LNCaP clone FGC (cell line): ENCODE data around the gene DISP3.

Experiments
- DNase-seq: peaks from one replicate; pipeline ENCODE4 v3.0.0-alpha.2; 2011; ENCODE audit warnings: low read depth
- H3K4me3 ChIP-seq: 2 replicates; pipeline ENCODE4 v1.5.1; 2011; ENCODE audit warnings: mild to moderate bottlenecking, low read depth, low read length, control low read depth
- TF ChIP-seq, protein P1 (sequence below): IDR thresholded peaks from 2 replicates; pipeline ENCODE4 v1.5.1; 2012; ENCODE audit warnings: mild to moderate bottlenecking; ENCODE audit not compliant: control insufficient read depth, insufficient read depth; ENCODE audit errors: extremely low read depth

The DISP3 gene

DNA sequence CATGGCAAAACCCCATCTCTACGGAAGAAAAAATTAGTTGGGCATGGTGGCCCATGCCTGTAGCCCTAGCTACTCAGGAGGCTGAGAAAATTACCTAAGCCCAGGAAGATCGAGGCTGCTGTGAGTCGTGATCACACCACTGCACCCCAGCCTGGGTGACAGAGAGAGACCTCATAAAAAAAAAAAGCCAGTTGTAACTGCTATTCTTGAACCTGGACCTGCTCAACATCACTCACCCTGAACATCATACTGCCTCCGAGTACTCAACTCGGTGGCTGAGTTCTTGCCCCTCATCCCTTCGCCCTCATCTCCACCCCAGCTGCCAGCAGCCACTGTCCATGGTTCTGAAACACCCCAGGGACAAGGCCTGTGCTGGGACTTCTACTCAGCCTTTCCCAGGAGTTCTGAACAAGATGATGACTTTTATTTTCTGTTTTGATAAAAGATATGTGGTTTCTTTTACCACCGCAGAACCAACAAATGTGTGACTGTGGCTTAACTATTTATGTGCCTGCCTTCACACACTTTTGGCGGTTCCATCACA is 5.4 kb upstream of the DISP3 start:
- no peak for DNase-seq
- no peak overlapping the region for H3K4me3 ChIP-seq
- TF ChIP-seq, protein P1, sequence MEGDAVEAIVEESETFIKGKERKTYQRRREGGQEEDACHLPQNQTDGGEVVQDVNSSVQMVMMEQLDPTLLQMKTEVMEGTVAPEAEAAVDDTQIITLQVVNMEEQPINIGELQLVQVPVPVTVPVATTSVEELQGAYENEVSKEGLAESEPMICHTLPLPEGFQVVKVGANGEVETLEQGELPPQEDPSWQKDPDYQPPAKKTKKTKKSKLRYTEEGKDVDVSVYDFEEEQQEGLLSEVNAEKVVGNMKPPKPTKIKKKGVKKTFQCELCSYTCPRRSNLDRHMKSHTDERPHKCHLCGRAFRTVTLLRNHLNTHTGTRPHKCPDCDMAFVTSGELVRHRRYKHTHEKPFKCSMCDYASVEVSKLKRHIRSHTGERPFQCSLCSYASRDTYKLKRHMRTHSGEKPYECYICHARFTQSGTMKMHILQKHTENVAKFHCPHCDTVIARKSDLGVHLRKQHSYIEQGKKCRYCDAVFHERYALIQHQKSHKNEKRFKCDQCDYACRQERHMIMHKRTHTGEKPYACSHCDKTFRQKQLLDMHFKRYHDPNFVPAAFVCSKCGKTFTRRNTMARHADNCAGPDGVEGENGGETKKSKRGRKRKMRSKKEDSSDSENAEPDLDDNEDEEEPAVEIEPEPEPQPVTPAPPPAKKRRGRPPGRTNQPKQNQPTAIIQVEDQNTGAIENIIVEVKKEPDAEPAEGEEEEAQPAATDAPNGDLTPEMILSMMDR: no peak

DNA sequence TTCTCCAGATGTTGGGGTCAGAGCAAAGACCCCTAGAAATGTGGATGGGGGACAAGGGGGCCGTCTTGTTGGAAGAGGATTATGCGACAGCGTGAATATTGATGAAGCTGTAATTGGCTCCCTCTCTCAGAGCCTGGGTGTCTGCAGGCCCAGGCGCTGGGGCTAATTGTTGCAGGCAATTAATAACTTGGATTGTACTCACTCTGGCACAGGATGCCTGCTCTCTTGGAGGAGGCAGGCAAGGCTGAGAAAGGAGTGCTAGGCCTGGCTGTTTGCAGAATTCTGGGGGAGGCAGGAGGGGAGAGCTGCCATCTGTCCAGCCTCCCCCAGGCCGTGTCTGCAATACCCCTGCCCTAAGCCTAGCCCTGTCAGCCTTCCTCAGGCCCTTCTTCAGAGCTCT is 4.1 kb upstream of the DISP3 start:
- no peak for DNase-seq
- no peak overlapping the region for H3K4me3 ChIP-seq
- TF ChIP-seq, protein P1: no peak

DNA sequence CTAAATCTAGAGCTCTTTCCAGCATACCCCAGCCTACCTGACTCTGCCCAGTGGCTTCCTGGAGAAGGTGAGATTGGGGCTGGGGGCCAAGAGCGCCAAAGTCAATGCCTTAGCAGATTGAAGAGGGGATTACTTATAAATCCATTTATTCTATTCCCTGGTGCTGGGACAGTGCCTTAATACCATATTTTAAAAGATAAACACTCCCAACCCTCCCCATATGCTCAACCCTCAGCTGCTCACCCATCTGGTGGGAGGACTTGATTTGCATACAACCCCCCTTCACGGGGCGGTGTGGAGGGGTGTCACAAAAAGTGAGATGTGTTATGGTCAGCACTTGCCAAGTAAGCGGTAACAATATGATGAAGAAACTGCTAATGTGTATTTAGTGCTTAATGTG is 3.2 kb upstream of the DISP3 start:
- no peak overlapping the region for H3K4me3 ChIP-seq
- TF ChIP-seq, protein P1: no peak
- DNase-seq: no peak

DNA sequence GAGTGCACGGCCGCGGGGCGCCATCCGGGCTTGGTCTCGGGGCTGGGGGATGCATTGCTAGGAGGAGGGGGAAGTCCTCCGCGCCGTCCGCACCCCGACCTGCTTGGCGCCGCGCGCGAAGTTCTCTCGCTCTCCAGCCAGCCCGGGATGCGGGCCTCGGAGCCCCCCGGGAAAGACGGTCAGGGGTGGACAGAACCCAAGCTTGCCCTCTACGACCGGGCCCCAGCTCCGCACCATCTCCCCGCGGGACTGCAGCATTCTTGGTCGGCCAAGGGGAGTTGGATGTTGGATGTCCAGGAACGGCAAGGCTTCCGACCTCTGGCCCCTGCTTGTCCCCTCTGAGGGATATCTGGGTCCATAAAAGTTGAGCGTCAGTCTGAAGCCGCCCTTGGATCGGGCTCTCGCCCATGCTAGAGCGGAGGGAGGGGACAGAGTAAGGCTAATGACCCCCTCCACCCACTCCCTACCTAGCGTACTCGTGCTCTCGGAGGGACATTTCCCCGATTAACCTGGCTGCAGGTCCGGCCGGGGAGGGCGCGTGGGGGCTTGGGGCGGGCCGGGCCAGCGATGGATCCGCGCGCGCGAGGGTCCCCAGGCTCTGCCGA is 522 bp downstream of the DISP3 start:
- no peak for DNase-seq
- TF ChIP-seq, protein P1: no peak
- peak overlapping the region; percentile 52 for H3K4me3 ChIP-seq

DNA sequence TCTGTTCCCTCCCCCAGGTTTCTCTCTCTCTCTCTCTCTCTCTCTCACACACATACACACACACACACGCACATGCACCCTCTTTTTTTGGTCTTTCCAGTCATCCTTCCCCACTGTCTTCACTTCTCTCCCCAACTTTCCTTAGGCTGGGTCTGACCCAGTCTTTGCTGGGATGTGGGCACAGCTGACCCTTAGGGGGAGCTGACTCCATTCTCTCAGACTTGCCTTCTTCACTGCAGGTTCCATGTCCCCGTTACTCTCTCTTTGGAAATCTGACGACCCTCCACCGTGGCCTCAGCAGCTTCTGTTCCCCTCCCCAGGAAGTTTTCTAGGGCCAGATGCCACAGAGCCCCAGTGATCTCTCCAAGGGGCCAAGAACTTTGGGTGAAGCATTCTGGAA is 2.1 kb downstream of the DISP3 start:
- H3K4me3 ChIP-seq: no peak overlapping the region
- DNase-seq: no peak
- TF ChIP-seq, protein P1: no peak

- DNase-seq: no peak
- no peak overlapping the region for H3K4me3 ChIP-seq
- TF ChIP-seq, protein P1: no peak
Observed at GRCh38 chr1:11482198-11482597, 3.2 kb downstream of the DISP3 start.

- DNase-seq: no peak
- no peak overlapping the region for H3K4me3 ChIP-seq
- TF ChIP-seq, protein P1: no peak
Observed at GRCh38 chr1:11482701-11483479, 3.9 kb downstream of the DISP3 start.
